Left ventricle myocardium inferior (tissue), 1 donor: ENCODE measurements around the gene NSF. TPM values are rescaled to one million over a fixed set of nuclear protein-coding genes. Genes with fewer than 3 reads are reported as not detected.
"Not testable (repeated sequence)": the region's sequence is repeated elsewhere in the genome, so short reads cannot be mapped to it uniquely, and the experiment has no call there.

ENCODE experiments used
- DNase-seq: peaks from one replicate; pipeline ENCODE4 v3.0.0-alpha.2; 2020
- H3K27ac ChIP-seq: fragments of 200-600 bp; replicated peaks from 2 replicates; pipeline ENCODE4 v1.8.0; 2021
- H3K27me3 ChIP-seq: fragments of 200-600 bp; 2 replicates; pipeline ENCODE4 v1.8.0; 2021; ENCODE audit warnings: low read depth
- H3K36me3 ChIP-seq: fragments of 200-600 bp; 2 replicates; pipeline ENCODE4 v1.8.0; 2021
- H3K4me1 ChIP-seq: fragments of 200-600 bp; 2 replicates; pipeline ENCODE4 v1.8.0; 2021
- H3K4me3 ChIP-seq: fragments of 200-600 bp; 2 replicates; pipeline ENCODE4 v1.8.0; 2021; ENCODE audit warnings: mild to moderate bottlenecking, moderate library complexity
- H3K9me3 ChIP-seq: fragments of 200-600 bp; replicated peaks from 2 replicates; pipeline ENCODE4 v1.8.0; 2021
- CTCF ChIP-seq: fragments of 200-600 bp; IDR thresholded peaks from 2 replicates; pipeline ENCODE4 v1.8.0; 2021; ENCODE audit warnings: antibody characterized with exemption, mild to moderate bottlenecking, borderline replicate concordance
- intact Hi-C: fragments of 100-400 bp; cut with micrococcal nuclease; formaldehyde crosslinking; loops from one replicate; pipeline ENCODE4 v1.11.0; 2022
- total RNA-seq: library from RNA; stranded (reverse); fragmentation: NEBNext Ultra II Directional; extraction: Animal tissue kit (Norgen Biotek cat#: 25700); gene quantifications from one replicate; pipeline ENCODE4 v1.2.1, GENCODE V29; 2021
- donor health status: DM: no; HTN: yes; CAD: no; lungs with severe emphysema.

The NSF gene
- total RNA-seq, 1 donor from 2014 or later = 29.0 TPM

GRCh38 chr17:46641861-46642656 lies 51.6 kb downstream of the NSF start:
- H3K36me3 ChIP-seq, H3K4me3 ChIP-seq, H3K4me1 ChIP-seq, H3K27ac ChIP-seq, H3K27me3 ChIP-seq, intact Hi-C loops, DNase-seq, H3K9me3 ChIP-seq: not testable (repeated sequence)
- peak; percentile 23 for TF ChIP-seq CTCF

GRCh38 chr17:46647251-46647650 lies 56.8 kb downstream of the NSF start:
- H3K36me3 ChIP-seq, intact Hi-C loops, DNase-seq, H3K4me1 ChIP-seq, H3K27ac ChIP-seq, H3K4me3 ChIP-seq, H3K9me3 ChIP-seq, H3K27me3 ChIP-seq: not testable (repeated sequence)

GRCh38 chr17:46647688-46648278 lies 57.3 kb downstream of the NSF start:
- H3K27me3 ChIP-seq = not testable (repeated sequence)

GRCh38 chr17:46649246-46649645 lies 58.8 kb downstream of the NSF start:
- DNase-seq, intact Hi-C loops: not testable (repeated sequence)

More at GRCh38 chr17:46647688-46648278, 57.3 kb downstream of the NSF start:
- H3K27ac ChIP-seq, H3K9me3 ChIP-seq, intact Hi-C loops, H3K36me3 ChIP-seq, H3K4me3 ChIP-seq, H3K4me1 ChIP-seq, DNase-seq: not testable (repeated sequence)

GRCh38 chr17:46652024-46652643 lies 61.7 kb downstream of the NSF start:
- H3K36me3 ChIP-seq, H3K27ac ChIP-seq, H3K9me3 ChIP-seq, H3K4me3 ChIP-seq, DNase-seq, intact Hi-C loops, H3K27me3 ChIP-seq, H3K4me1 ChIP-seq: not testable (repeated sequence)

More at GRCh38 chr17:46649246-46649645, 58.8 kb downstream of the NSF start:
- not testable (repeated sequence) for H3K4me1 ChIP-seq, H3K27me3 ChIP-seq, H3K27ac ChIP-seq, H3K36me3 ChIP-seq, H3K4me3 ChIP-seq, H3K9me3 ChIP-seq

- H3K4me3 ChIP-seq, H3K27ac ChIP-seq, DNase-seq, H3K4me1 ChIP-seq, H3K9me3 ChIP-seq, H3K27me3 ChIP-seq, intact Hi-C loops, H3K36me3 ChIP-seq: not testable (repeated sequence)
Observed at GRCh38 chr17:46658235-46658634, 67.8 kb downstream of the NSF start.

- H3K4me1 ChIP-seq, DNase-seq, H3K9me3 ChIP-seq, H3K27ac ChIP-seq, intact Hi-C loops, H3K27me3 ChIP-seq, H3K36me3 ChIP-seq, H3K4me3 ChIP-seq: not testable (repeated sequence)
Observed at GRCh38 chr17:46659702-46660101, 69.2 kb downstream of the NSF start.

- DNase-seq, H3K36me3 ChIP-seq, H3K27ac ChIP-seq, H3K4me1 ChIP-seq, intact Hi-C loops, H3K27me3 ChIP-seq, H3K9me3 ChIP-seq, H3K4me3 ChIP-seq: not testable (repeated sequence)
Observed at GRCh38 chr17:46663123-46663522, 72.7 kb downstream of the NSF start.

- H3K9me3 ChIP-seq, H3K36me3 ChIP-seq, H3K27ac ChIP-seq, intact Hi-C loops, H3K4me3 ChIP-seq, DNase-seq, H3K27me3 ChIP-seq, H3K4me1 ChIP-seq: not testable (repeated sequence)
Observed at GRCh38 chr17:46663552-46663951, 73.1 kb downstream of the NSF start.

GRCh38 chr17:46665969-46666368 lies 75.5 kb downstream of the NSF start:
- DNase-seq = not testable (repeated sequence)

GRCh38 chr17:46670789-46671188 lies 80.3 kb downstream of the NSF start:
- intact Hi-C loops, H3K4me3 ChIP-seq, H3K4me1 ChIP-seq, H3K27ac ChIP-seq, DNase-seq, H3K9me3 ChIP-seq, H3K36me3 ChIP-seq, H3K27me3 ChIP-seq: not testable (repeated sequence)

More at GRCh38 chr17:46665969-46666368, 75.5 kb downstream of the NSF start:
- H3K9me3 ChIP-seq, H3K36me3 ChIP-seq, H3K4me1 ChIP-seq, H3K27ac ChIP-seq, intact Hi-C loops, H3K4me3 ChIP-seq, H3K27me3 ChIP-seq: not testable (repeated sequence)

- H3K27ac ChIP-seq, H3K27me3 ChIP-seq, DNase-seq, H3K36me3 ChIP-seq, intact Hi-C loops, H3K4me1 ChIP-seq, H3K9me3 ChIP-seq, H3K4me3 ChIP-seq: not testable (repeated sequence)
Observed at GRCh38 chr17:46672777-46673176, 82.3 kb downstream of the NSF start.

GRCh38 chr17:46677819-46678218 lies 87.3 kb downstream of the NSF start:
- H3K27me3 ChIP-seq, H3K36me3 ChIP-seq, H3K27ac ChIP-seq, H3K4me1 ChIP-seq, H3K9me3 ChIP-seq, H3K4me3 ChIP-seq, DNase-seq, intact Hi-C loops: not testable (repeated sequence)
